HG03342 (cell line): Measurements from ENCODE around the gene MT1HL1.

Source experiments
- ATAC-seq: cut with Tn5 transposase; IDR thresholded peaks from one replicate; pipeline ENCODE4 v1.9.1; 2021; ENCODE audit warnings: mild to moderate bottlenecking, moderate library complexity; ENCODE audit not compliant: unreplicated experiment

MT1HL1 gene

GRCh38 chr1:237004116-237004515 lies at the start of gene MT1HL1:
TSS of gene MT1HL1 (minus strand) at chr1:237004441. CDS start at chr1:237004372, 69 bp downstream.
- ATAC-seq, result no peak

DNA sequence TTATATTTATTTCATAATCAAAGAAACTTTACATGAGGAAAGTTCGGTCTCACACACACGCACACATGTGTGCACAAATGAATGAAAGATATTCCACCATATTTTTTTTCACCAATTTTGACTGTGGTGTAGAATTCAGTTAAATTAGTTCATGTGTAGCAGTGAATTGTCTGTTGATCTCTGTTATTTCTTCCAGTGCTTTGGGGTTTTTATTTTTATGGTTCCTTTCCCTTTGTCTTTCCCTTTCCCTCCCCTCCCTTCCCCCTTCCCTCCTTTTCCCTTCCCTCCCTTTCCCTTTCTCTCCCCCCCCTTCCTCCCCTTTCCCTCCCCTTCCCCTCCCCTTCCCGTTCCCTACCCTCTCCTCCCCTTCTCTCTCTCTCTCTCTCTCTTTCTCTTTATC lies 46.7 kb upstream of the MT1HL1 start:
- ATAC-seq, result no peak

DNA sequence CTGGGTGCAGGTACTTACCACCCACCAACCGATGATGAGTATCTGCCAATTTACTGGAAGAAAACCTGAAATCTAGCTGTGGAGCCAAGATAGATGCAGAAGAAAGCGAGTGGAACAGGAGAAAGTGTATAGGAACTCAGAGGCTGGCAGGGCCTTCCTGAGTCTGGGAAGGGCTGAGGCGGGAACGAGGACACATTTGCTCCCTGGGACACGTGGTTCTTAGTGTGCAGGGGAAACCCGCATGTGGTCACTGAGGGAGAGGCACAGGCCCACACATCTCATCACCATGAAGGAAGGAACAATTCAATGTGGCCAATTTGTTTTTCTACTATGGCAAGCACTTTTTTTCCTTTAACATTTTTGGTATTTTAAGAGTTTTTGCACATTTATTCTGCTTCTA lies 45.9 kb upstream of the MT1HL1 start:
- no peak for ATAC-seq

- ATAC-seq, result no peak
Observed at GRCh38 chr1:237048803-237049202, 44.6 kb upstream of the MT1HL1 start.

DNA sequence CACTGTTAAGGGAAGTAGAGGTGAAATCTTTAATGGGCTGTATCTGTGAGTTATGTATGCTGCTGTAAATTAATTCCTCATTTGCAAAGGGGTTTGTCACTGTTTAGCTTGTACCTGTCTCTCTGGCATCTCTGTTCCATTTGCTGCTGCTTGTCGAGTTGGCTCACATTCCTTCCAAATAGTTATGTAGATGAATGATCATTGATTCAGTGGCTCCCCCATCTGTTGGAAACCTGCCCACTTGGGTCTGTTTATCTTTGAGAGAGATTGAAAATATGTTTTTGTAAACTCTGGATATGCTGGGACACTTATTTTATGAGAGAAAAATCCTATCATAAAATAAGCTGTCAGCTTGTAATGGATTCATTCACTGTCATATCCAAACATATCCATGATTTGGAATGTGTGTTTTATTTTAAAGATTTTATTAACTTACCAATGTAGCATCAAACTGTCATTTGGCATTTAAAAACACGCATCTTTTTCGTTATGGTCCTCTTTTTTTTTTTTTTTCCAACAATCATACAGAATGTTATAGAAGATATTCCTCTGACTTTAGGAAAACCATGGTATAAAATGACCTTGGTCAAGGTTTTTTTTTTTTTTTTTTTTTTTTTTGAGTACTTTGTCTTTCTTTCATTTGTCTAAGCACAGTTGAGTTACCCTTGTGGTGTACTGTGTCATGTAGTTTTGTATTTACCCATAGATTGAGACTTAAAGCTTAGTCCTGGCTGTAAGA lies 41.2 kb upstream of the MT1HL1 start:
- ATAC-seq, result no peak

GRCh38 chr1:237043846-237044636 lies 39.8 kb upstream of the MT1HL1 start:
- ATAC-seq, result no peak

DNA sequence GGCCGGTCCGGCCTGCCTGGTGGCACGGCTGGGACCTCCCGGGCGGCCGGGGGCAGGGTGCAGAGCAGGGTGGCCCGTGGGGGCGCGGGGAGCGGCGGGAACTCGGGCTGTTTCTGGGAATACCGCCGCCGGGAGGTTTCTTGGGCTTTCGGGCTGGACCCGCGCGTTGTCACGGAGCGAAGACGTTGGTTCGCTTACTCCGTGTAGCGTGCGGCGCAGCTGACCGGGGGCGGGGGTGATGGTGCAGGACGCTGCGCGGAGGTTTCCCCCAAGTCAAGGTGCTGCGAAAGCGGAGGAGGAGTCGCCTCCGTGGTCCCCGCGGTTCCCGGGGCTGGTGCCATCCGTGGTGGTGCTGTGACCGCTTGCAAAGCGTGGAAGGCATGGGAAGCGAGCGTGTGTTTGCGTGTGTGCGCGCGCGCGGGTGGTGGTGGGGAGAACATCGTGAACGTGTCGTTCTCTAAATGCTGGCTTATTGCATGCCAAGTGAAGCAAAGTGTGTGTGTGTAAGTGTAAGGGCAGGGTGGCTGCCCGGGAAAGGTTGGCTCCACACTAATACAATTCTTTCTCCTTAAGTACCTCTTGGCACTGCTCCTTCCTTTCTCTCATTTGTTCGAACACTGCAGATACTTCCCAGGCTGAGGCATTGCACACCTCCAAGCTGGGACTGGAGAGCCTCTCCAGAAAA lies 38.8 kb upstream of the MT1HL1 start:
- no peak for ATAC-seq

DNA sequence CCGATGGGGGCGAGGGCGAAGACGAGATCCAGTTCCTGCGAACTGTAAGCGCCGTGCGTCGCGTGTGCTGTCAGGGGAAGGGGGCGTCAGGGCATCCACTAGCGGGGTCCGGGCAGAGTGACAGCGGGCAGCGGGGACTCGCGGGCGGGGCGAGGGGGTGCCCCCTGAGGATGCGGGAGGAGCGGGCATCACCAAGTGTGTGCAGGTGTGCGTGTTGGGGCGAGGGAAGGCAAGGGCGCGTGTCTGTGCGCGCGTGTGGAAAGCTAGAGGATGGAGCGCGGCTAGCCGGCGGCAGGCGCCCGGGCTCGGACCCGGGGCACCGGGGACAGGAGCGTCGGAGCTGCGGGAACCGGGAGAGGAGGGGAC lies 38.3 kb upstream of the MT1HL1 start:
- no peak for ATAC-seq

- ATAC-seq, result no peak
Observed at GRCh38 chr1:237041795-237042525, 37.7 kb upstream of the MT1HL1 start, which contains the start of gene RYR2. TSS of gene RYR2 (plus strand) at chr1:237042184. CDS start at chr1:237042522, 338 bp downstream.

DNA sequence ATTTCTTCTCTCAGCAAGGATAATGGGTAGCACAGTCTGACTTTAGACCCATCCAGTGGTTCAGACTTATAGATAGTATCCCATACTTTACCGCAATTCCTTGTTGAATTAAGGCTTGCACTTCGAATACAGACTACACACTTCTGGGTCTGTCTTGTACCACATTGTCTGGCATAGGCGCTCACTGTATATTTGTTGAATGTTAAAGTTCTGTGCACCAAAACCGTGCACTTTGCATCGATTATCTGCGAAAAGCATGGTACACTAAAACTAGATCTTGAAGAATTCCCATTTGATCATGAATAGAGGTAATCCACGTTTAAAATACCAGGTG lies 37.2 kb upstream of the MT1HL1 start:
- no peak for ATAC-seq

DNA sequence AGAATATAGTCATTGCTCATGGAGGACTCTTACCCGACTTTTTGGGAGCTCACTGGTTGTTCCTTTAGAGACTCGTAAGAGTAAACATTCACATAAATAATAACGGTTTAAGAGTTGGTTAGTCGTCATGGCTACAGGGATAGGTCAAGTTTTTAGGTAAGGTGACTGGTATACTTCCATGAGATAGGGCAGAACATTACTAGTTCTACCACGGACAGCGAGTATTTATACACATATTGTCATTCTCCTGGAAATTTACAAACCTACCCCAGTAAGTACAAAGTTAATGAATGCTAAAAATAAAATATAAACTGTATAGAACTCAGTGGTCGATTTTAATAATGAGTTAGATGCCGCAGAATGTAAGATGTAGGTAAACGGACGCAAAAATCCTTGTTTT lies 36.6 kb upstream of the MT1HL1 start:
- no peak for ATAC-seq

DNA sequence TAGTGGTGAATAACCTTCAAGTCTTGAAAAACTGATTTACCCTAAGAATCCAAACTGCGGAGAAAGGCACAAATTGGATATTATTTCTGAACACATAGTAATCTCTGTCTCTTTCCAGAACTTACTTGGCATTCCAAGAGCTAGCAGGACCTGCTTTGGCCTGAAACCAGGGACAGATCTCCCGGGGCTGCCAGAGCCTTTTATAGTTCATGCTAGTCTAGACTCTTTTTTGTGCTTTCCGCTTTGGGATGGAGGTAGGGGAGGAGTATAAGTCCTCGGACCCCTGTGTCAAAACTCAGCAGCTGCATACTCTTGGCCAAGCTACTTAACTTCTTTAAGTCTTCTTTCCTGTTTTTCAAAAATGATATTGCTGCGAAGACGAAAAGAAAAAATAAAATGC lies 34.0 kb upstream of the MT1HL1 start:
- no peak for ATAC-seq

DNA sequence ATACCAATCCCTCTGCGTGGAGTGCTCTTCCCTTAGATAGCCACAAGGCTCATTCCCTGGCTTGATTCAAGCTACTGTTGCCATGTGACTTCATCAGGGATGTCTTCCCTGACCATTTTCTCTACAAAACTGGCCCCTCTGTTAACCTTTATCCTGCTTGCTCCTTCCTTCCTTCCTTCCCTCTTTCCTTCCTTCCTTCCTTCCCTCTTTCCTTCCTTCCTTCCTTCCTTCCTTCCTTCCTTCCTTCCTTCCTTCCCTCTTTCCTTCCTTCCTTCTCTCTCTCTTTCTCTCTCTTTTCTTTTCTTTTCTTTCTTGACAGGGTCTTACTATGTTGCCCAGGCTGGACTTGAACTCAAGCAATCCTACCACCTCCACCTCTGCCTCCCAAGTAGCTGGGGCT lies 31.5 kb upstream of the MT1HL1 start:
- ATAC-seq, result no peak

DNA sequence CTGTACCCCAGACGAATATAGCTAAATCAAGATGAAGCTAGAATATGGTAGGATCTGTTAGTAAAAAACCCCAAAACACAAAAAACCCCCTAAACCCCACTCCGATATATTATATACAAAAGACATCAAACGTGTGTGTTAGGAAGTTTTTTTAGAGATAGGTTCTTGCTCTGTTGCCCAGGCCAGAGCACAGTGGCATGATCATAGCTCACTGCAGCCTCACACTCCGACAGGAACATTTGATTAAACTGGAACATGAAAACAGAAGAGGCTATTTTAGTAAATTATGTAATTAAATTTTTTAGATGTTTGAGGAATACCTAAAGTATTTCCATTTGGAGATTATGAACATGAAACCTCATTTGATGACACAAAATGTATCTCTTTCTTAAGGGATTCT lies 29.6 kb upstream of the MT1HL1 start:
- no peak for ATAC-seq

DNA sequence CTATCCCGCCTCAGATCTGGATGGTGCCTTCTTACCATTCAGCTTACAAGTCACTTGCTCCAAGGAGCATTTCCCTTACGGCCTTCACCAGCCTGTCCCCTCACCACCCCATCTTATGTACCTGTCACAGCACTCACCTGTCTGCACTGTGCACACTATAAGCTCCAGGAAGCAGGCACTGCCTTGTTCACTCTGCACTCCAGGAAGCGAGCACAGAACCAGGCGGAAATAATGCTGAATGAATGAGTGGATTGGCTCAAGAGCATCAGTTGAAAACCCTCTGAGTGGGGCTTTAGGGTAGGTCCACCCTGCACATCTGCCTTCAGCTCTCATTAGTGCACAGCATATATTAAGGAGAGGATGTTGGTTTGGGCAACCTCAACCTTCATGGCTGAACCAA lies 28.8 kb upstream of the MT1HL1 start:
- no peak for ATAC-seq

DNA sequence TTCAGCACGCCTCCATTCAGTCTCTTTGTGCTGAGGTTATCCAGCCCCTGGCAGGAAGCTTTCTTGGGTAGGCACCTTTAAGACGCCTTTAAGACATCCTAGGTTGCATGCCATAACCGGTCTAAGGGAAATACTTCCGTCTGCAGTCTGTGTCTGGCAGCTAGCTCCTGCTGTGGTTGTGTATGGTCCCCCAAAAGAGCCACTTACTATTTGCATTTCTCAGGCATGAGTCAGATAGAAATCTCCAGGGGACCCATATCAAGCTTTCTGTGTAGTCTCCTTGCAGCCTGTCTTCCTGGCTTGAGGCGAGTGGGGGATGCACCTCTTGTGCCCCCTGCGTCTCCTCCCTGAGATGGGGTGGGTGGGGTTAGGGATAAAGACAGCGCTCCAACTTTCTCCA lies 27.8 kb upstream of the MT1HL1 start:
- ATAC-seq, result peak; percentile 87

- ATAC-seq, result no peak
Observed at GRCh38 chr1:237031480-237031879, 27.2 kb upstream of the MT1HL1 start.

- ATAC-seq, result no peak
Observed at GRCh38 chr1:237029850-237030535, 25.8 kb upstream of the MT1HL1 start.

GRCh38 chr1:237029240-237029639 lies 25.0 kb upstream of the MT1HL1 start:
- ATAC-seq, result no peak

GRCh38 chr1:237025358-237026074 lies 21.3 kb upstream of the MT1HL1 start:
- no peak for ATAC-seq
